DND-41 (cell line): Measurements from ENCODE around the gene RPH3AL.

Source experiments
- CTCF ChIP-seq: IDR thresholded peaks from 2 replicates; pipeline ENCODE4 v1.5.1; 2012; ENCODE audit warnings: borderline replicate concordance, low read length, moderate library complexity, mild to moderate bottlenecking; ENCODE audit not compliant: poor library complexity, severe bottlenecking; ENCODE audit errors: extremely low read depth
- EZH2 ChIP-seq: IDR thresholded peaks from 3 replicates; pipeline ENCODE4 v1.6.1; 2012; ENCODE audit warnings: borderline replicate concordance, low read depth, mild to moderate bottlenecking, moderate library complexity, low read length, inconsistent platforms; ENCODE audit not compliant: severe bottlenecking

- TF ChIP-seq CTCF (no peak), EZH2 (no peak)
These were observed 179.3 kb downstream of the RPH3AL start for GRCh38 chr17:173166-173911.
